ENCODE data around the gene FOXL2. TPM values are rescaled to one million over a fixed set of nuclear protein-coding genes. Genes with fewer than 3 reads are reported as not detected.
A peak's percentile ranks its signal among the peaks of the same experiment; 100 is the strongest.

Gene FOXL2
- total and polyA plus RNA-seq, 7 experiments from 2014 or later: not detected

GRCh38 chr3:138935863-138936740 lies 10.8 kb downstream of the FOXL2 start:
- Mint-ChIP-seq H3K9me3 (no peaks in the 10 kb centered on the region), H3K4me3 (peak overlapping the region; percentile 60 to 86 (median 76)), H3K27ac (peak overlapping the region in 1 of 9 donors; percentile 29), H3K36me3 (no peaks in the 10 kb centered on the region), H3K27me3 (peaks cover 55 to 84% (median 78%) of the 10 kb centered on the region in 5 donors), H3K4me1 (peaks cover 19 to 43% (median 31%) of the 10 kb centered on the region in 7 donors)
- intact Hi-C loops (cut with micrococcal nuclease): loop anchor here (1.0 to 10.0 kb wide), 4 partner anchors 10 to 1926 kb away; no protein-coding TSS in a partner anchor
- CTCF ChIA-PET: interaction anchor here (0.5 to 4.7 kb wide), 13 partner anchors 12 to 518 kb away, joined by 3 to 38 read pairs (median 3); no protein-coding TSS in a partner anchor
- Histone ChIP-seq H3K9me3 (ENCODE audit: control insufficient read depth in 2 of 3, low read length in 3 of 3) (no peaks in the 10 kb centered on the region), H3K36me3 (ENCODE audit: control insufficient read depth in 2 of 3, insufficient read depth in 3 of 3, low read length in 3 of 3) (no peaks in the 10 kb centered on the region), H3K4me3 (ENCODE audit: low read length) (peak overlapping the region; percentile 55), H3K27me3 (ENCODE audit: control insufficient read depth in 2 of 2, insufficient read depth in 2 of 2, low read length in 2 of 2) (peaks cover 14 to 50% of the 10 kb centered on the region in 2 donors), H3K4me1 (ENCODE audit: control insufficient read depth in 2 of 2, insufficient read depth in 2 of 2, low read length in 2 of 2) (peaks cover 21 to 31% of the 10 kb centered on the region in 2 donors), H3K27ac (ENCODE audit: low read depth, low read length) (no peak overlapping the region)
- POLR2A ChIA-PET: interaction anchor here (0.6 to 0.7 kb wide), 2 partner anchors 21 to 327 kb away, joined by 4 to 6 read pairs; no protein-coding TSS in a partner anchor
- ATAC-seq (peak; percentile 90), DNase-seq (peak; percentile 30 to 81 (median 67))

- Histone ChIP-seq H3K27me3 (ENCODE audit: control insufficient read depth in 2 of 2, insufficient read depth in 2 of 2, low read length in 2 of 2) (peaks cover 8 to 44% of the 10 kb centered on the region in 2 donors), H3K4me1 (ENCODE audit: control insufficient read depth in 2 of 2, insufficient read depth in 2 of 2, low read length in 2 of 2) (peaks cover 21 to 31% of the 10 kb centered on the region in 2 donors), H3K27ac (ENCODE audit: low read depth, low read length) (no peak overlapping the region), H3K4me3 (ENCODE audit: low read length) (peak overlapping the region; percentile 55), H3K9me3 (ENCODE audit: control insufficient read depth in 2 of 3, low read length in 3 of 3) (no peaks in the 10 kb centered on the region), H3K36me3 (ENCODE audit: control insufficient read depth in 2 of 3, insufficient read depth in 3 of 3, low read length in 3 of 3) (no peaks in the 10 kb centered on the region)
- ATAC-seq (no peak), DNase-seq (no peak)
- Mint-ChIP-seq H3K27me3 (peaks cover 55 to 82% (median 71%) of the 10 kb centered on the region in 5 donors), H3K27ac (no peak overlapping the region), H3K9me3 (no peaks in the 10 kb centered on the region), H3K36me3 (no peaks in the 10 kb centered on the region), H3K4me3 (peak overlapping the region; percentile 60 to 86 (median 76)), H3K4me1 (peaks cover 19 to 43% (median 31%) of the 10 kb centered on the region in 7 donors)
- CTCF ChIA-PET: interaction anchor here (0.5 to 4.7 kb wide), 7 partner anchors 12 to 519 kb away, joined by 3 to 38 read pairs (median 4); no protein-coding TSS in a partner anchor
- intact Hi-C loops (cut with micrococcal nuclease): loop anchor here in 1 of 2 donors (5.0 to 10.0 kb wide), 2 partner anchors 179 to 1927 kb away; no protein-coding TSS in a partner anchor
- POLR2A ChIA-PET: no interaction called here
Measured at GRCh38 chr3:138935505-138935862, 11.5 kb downstream of the FOXL2 start.

GRCh38 chr3:138933981-138934691 lies 12.8 kb downstream of the FOXL2 start:
- H3K4me1 ChIP-seq (ENCODE audit: control insufficient read depth in 2 of 2, insufficient read depth in 2 of 2, low read length in 2 of 2): peaks cover 14 to 31% of the 10 kb centered on the region in 2 donors
- intact Hi-C loops (cut with micrococcal nuclease): loop anchor here in 1 of 2 donors (10.0 kb wide), 1 partner anchor 181 kb away; no protein-coding TSS in a partner anchor
- DNase-seq (no peak), ATAC-seq (no peak)
- H3K4me3 ChIP-seq (ENCODE audit: low read length): no peak overlapping the region
- peaks cover 19 to 36% (median 31%) of the 10 kb centered on the region in 7 donors for H3K4me1 Mint-ChIP-seq
- peaks cover 8 to 33% of the 10 kb centered on the region in 2 donors for H3K27me3 ChIP-seq (ENCODE audit: control insufficient read depth in 2 of 2, insufficient read depth in 2 of 2, low read length in 2 of 2)
- H3K36me3 ChIP-seq (ENCODE audit: control insufficient read depth in 2 of 3, insufficient read depth in 3 of 3, low read length in 3 of 3): no peaks in the 10 kb centered on the region
- no peak overlapping the region for H3K27ac Mint-ChIP-seq
- POLR2A ChIA-PET: no interaction called here
- peaks cover 52 to 70% (median 58%) of the 10 kb centered on the region in 5 donors for H3K27me3 Mint-ChIP-seq
- no peak overlapping the region for H3K27ac ChIP-seq (ENCODE audit: low read depth, low read length)
- H3K9me3 Mint-ChIP-seq: no peaks in the 10 kb centered on the region
- no peak overlapping the region for H3K4me3 Mint-ChIP-seq
- no peaks in the 10 kb centered on the region for H3K36me3 Mint-ChIP-seq
- CTCF ChIA-PET: interaction anchor here (0.6 to 4.7 kb wide), 6 partner anchors 8 to 758 kb away, joined by 3 to 38 read pairs (median 3); no protein-coding TSS in a partner anchor
- H3K9me3 ChIP-seq (ENCODE audit: control insufficient read depth in 2 of 3, low read length in 3 of 3): no peaks in the 10 kb centered on the region

GRCh38 chr3:138933068-138933668 lies 13.8 kb downstream of the FOXL2 start:
- Mint-ChIP-seq H3K9me3 (no peaks in the 10 kb centered on the region), H3K36me3 (no peaks in the 10 kb centered on the region), H3K27ac (no peak overlapping the region), H3K4me1 (peaks cover 15 to 26% (median 23%) of the 10 kb centered on the region in 7 donors), H3K27me3 (peaks cover 44 to 60% (median 48%) of the 10 kb centered on the region in 5 donors), H3K4me3 (no peak overlapping the region)
- Histone ChIP-seq H3K36me3 (ENCODE audit: control insufficient read depth in 2 of 3, insufficient read depth in 3 of 3, low read length in 3 of 3) (no peaks in the 10 kb centered on the region), H3K27me3 (ENCODE audit: control insufficient read depth in 2 of 2, insufficient read depth in 2 of 2, low read length in 2 of 2) (peaks cover 8 to 24% of the 10 kb centered on the region in 2 donors), H3K4me3 (ENCODE audit: low read length) (no peak overlapping the region), H3K4me1 (ENCODE audit: control insufficient read depth in 2 of 2, insufficient read depth in 2 of 2, low read length in 2 of 2) (peaks cover 7 to 23% of the 10 kb centered on the region in 2 donors), H3K27ac (ENCODE audit: low read depth, low read length) (no peak overlapping the region), H3K9me3 (ENCODE audit: control insufficient read depth in 2 of 3, low read length in 3 of 3) (no peaks in the 10 kb centered on the region)
- ChIA-PET CTCF (interaction anchor here (1.0 to 4.7 kb wide), 4 partner anchors 9 to 339 kb away, joined by 3 to 38 read pairs (median 9); partner anchors contain the start of gene CEP70), POLR2A (no interaction called here)
- intact Hi-C loops (cut with micrococcal nuclease): loop anchor here in 1 of 2 donors (10.0 kb wide), 1 partner anchor 182 kb away; no protein-coding TSS in a partner anchor
- no peak for DNase-seq
- ATAC-seq: no peak

GRCh38 chr3:138928727-138929372 lies 18.1 kb downstream of the FOXL2 start:
- Histone ChIP-seq H3K4me1 (ENCODE audit: control insufficient read depth in 2 of 2, insufficient read depth in 2 of 2, low read length in 2 of 2) (no peaks in the 10 kb centered on the region), H3K4me3 (ENCODE audit: low read length) (no peak overlapping the region), H3K27ac (ENCODE audit: low read depth, low read length) (no peak overlapping the region), H3K9me3 (ENCODE audit: control insufficient read depth in 2 of 3, low read length in 3 of 3) (no peaks in the 10 kb centered on the region), H3K27me3 (ENCODE audit: control insufficient read depth in 2 of 2, insufficient read depth in 2 of 2, low read length in 2 of 2) (no peaks in the 10 kb centered on the region), H3K36me3 (ENCODE audit: control insufficient read depth in 2 of 3, insufficient read depth in 3 of 3, low read length in 3 of 3) (no peaks in the 10 kb centered on the region)
- ATAC-seq: no peak
- POLR2A ChIA-PET: no interaction called here
- Mint-ChIP-seq H3K4me3 (no peak overlapping the region), H3K27ac (no peak overlapping the region), H3K4me1 (no peaks in the 10 kb centered on the region), H3K9me3 (no peaks in the 10 kb centered on the region), H3K27me3 (peaks cover 12 to 23% (median 22%) of the 10 kb centered on the region in 5 donors), H3K36me3 (no peaks in the 10 kb centered on the region)
- no peak for DNase-seq
- intact Hi-C loops (cut with micrococcal nuclease): no loop called here
- CTCF ChIA-PET: interaction anchor here (0.5 to 0.6 kb wide), 2 partner anchors 116 to 340 kb away, joined by 3 to 4 read pairs; no protein-coding TSS in a partner anchor
